Fibroblast of villous mesenchyme (primary cell): ENCODE measurements around the gene CHRNA9. TPM values are rescaled to one million over a fixed set of nuclear protein-coding genes. Genes with fewer than 3 reads are reported as not detected.

Experiments used
- DNase-seq: peaks from one replicate; pipeline ENCODE4 v3.0.0-alpha.2; 2010; ENCODE audit warnings: low read depth
- H3K4me3 ChIP-seq: 2 replicates; pipeline ENCODE4 v1.5.1; 2011; ENCODE audit warnings: low read depth, mild to moderate bottlenecking, low read length
- CTCF ChIP-seq: IDR thresholded peaks from 2 replicates; pipeline ENCODE4 v1.5.1; 2012; ENCODE audit warnings: low read depth, mild to moderate bottlenecking, low read length; ENCODE audit not compliant: insufficient read depth
- total RNA-seq: library from RNA; depleted of rRNA; stranded (reverse); fragments of >200 nt; gene quantifications from 2 replicates; pipeline ENCODE4 v1.2.3, GENCODE V29; 2012

The CHRNA9 gene
- total RNA-seq, 1 donor, result not detected

- no peak overlapping the region for H3K4me3 ChIP-seq
- TF ChIP-seq CTCF, result no peak
- no peak for DNase-seq
These were observed 24.9 kb upstream of the CHRNA9 start for GRCh38 chr4:40310225-40310624.

DNA sequence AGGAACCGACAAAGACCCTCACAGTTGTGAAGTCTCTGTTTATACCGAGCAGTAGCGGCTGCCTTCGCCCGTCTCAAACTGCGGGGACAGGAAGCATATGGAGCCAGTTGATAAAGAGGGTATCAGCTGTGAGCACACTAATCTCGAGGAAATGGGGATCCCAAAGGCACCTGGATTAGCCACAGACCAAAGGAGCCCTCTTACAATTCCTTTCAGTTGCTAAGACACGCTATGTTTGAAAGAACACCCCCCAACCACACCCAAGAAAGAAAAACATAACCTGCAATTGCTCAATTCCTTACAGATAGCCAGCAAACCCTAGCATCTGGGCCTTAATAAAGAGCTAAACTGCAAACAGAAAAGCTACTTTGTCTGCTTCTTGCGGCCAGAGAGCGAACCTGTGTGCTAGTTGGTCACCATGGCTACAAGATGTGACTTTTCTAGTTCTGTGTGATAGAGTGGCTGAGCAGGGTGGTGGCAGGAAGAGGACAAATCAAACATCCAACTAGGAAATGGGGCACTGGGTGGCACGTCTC lies 23.3 kb upstream of the CHRNA9 start:
- no peak for TF ChIP-seq CTCF
- H3K4me3 ChIP-seq, result no peak overlapping the region
- peak; percentile 58 for DNase-seq

- H3K4me3 ChIP-seq, result no peak overlapping the region
- peak; percentile 46 for DNase-seq
- TF ChIP-seq CTCF, result no peak
These were observed 20.2 kb upstream of the CHRNA9 start for GRCh38 chr4:40314951-40315350.

GRCh38 chr4:40316333-40316781 lies 18.8 kb upstream of the CHRNA9 start:
- no peak for TF ChIP-seq CTCF
- peak overlapping the region; percentile 44 for H3K4me3 ChIP-seq

GRCh38 chr4:40316782-40317635 lies 18.1 kb upstream of the CHRNA9 start:
- peak; percentile 94 for DNase-seq
- peak; percentile 83 for TF ChIP-seq CTCF
- H3K4me3 ChIP-seq, result peak overlapping the region; percentile 44

More at GRCh38 chr4:40316333-40316781, 18.8 kb upstream of the CHRNA9 start:
- peak; percentile 95 for DNase-seq

- peak; percentile 60 for DNase-seq
- no peak overlapping the region for H3K4me3 ChIP-seq
- TF ChIP-seq CTCF, result no peak
These were observed 17.0 kb upstream of the CHRNA9 start for GRCh38 chr4:40317916-40318658.
